GM18505 (cell line): ENCODE results near the gene CST6.
"Not testable (repeated sequence)": the region's sequence is repeated elsewhere in the genome, so short reads cannot be mapped to it uniquely, and the experiment has no call there.

Experiments used
- ATAC-seq: cut with Tn5 transposase; IDR thresholded peaks from one replicate; pipeline ENCODE4 v1.9.1; 2021; ENCODE audit not compliant: unreplicated experiment
- POLR2A ChIP-seq: IDR thresholded peaks from 4 replicates; pipeline ENCODE4 v1.6.1; 2011; ENCODE audit warnings: borderline replicate concordance; ENCODE audit not compliant: insufficient read depth, insufficient read length; ENCODE audit errors: extremely low read depth

Gene CST6

GRCh38 chr11:66006134-66006890 lies 5.5 kb upstream of the CST6 start:
- ATAC-seq, result no peak
- no peak for TF ChIP-seq POLR2A

DNA sequence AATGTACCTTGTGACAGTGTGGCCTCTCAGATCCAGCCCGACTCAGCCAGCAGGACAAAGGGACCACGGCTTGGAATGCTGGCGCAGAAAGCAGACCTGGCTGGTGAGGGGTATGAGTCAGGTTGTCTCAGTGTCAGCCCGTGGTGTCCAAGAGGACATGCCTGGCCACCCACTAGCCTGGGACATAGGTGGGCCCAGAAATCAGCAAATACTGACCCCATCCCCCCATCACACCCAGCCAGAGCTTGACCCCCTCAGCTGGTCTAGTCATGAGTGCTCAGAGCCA lies 5.0 kb upstream of the CST6 start:
- TF ChIP-seq POLR2A, result no peak
- ATAC-seq, result no peak

DNA sequence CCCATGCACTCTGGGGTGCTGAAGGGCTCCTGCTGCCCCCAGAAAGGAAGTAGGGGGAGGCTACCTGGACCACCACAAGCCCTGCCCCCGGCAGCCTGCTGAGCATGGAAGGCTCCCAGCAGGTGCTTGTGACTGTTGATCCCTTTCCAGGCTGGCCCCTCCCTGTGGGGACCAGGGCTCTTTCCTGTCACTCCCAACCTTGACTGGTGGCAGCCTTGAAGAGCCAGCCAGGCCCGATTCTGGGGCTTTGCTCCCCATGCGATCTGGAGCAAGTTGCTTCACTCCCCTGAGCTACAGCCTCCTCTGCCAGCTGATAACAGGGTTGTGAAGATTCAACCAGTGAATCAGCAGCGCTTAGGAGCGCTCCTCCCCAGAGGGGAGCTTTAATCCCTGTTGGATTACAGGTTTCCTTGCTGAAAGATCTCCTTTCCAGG lies 4.6 kb upstream of the CST6 start:
- no peak for ATAC-seq
- TF ChIP-seq POLR2A, result no peak

DNA sequence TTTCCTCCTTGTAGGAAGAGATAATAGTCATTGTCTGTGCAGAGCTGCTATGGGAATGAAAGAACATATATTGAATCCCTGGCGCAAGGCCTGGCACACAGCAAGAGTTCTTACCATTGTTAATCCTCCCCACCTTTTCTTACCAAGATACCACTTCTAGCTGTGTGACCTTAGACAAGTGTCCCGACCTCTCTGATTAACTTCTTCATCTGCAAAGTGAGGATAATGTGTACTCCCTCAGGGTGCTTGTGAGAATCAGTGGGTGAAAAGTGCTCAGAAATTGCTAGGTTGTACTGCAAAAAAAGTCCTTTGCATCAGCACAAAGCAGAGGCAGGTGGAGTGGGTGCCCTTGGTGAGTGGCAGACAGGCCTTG lies 3.7 kb upstream of the CST6 start:
- no peak for ATAC-seq

DNA sequence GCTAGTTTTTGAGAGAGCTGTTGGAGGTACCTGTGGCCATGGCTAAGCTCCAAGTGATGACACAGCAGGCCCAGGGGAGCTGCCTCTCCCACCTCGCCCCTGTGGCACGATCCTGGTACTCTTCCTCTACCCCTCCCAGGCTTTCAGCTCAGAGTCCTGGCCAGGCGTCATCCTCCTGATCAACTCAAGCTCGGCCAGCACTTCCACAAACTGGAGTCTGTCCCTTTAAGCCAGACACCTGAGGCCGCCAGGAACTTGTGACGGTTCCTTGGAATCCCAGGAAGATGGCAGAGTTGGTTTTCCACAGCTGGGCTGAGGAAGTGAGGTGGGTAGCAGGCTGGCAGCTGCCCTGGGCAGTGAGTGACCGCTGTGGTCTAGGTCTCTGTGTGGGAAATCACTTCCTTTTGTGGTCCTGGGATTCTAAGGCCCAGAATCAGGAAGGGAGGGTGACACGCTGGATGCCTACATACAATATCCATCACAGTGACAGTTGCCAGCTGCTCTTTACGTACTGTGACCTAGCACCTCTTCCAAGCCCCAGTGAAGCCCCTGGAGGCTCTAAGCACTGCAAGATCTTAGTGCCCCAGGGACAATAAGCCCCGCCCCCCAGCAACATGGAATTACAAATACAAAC lies 3.2 kb upstream of the CST6 start:
- no peak for TF ChIP-seq POLR2A
- no peak for ATAC-seq

More for the DNA sequence above, 3.7 kb upstream of the CST6 start:
- TF ChIP-seq POLR2A, result no peak

DNA sequence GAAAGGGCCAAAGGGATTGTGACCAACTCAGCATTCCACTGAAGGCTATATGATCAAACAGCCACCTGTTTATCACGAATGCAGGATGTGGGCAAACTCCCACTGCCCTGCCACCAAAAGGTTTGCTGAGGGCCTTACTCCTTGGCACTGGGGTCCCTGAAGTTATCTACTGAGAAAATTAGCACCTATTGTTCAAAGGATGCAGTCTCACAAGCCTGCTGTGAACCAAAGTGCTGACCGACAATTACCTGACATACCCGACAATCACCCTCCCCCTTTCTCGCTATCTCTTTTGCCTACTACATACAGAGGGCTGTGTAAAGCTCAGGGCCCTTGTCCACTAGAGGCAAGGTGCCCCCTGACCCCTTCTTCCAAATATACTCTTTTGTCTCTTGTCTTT lies 1.8 kb upstream of the CST6 start:
- ATAC-seq, result not testable (repeated sequence)

GRCh38 chr11:66011239-66011784 lies 496 bp upstream of the CST6 start:
- no peak for ATAC-seq

DNA sequence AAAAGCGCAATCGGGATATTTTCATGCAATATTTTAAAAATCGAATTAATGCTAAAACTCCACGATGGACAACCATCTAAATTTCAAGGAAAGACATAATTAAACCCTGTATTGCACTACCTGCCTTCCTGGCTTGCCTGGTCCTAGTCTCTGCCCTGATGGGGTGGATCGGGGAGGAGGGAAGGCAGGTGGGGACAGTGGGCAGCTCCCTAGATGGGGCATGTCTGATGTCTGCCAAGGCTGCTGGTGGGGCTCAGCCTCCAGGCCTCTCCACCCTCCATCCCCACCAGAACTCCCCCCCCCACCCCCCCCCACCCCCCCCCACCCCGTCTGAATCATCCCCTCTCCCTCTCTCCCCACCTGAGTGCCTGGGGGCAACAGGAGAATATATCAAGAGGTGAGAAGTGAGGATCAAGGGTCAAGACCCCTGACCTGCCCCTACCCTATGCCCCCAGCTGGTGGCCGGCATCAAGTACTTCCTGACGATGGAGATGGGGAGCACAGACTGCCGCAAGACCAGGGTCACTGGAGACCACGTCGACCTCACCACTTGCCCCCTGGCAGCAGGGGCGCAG lies 650 bp downstream of the CST6 start:
- TF ChIP-seq POLR2A, result no peak
- ATAC-seq, result no peak

More at GRCh38 chr11:66011239-66011784, 496 bp upstream of the CST6 start:
- TF ChIP-seq POLR2A, result no peak

- ATAC-seq, result no peak
- no peak for TF ChIP-seq POLR2A
These were observed 1.3 kb downstream of the CST6 start for GRCh38 chr11:66012946-66013761.

GRCh38 chr11:66013762-66014100 lies 1.9 kb downstream of the CST6 start:
- no peak for ATAC-seq
- TF ChIP-seq POLR2A, result no peak

- no peak for ATAC-seq
- no peak for TF ChIP-seq POLR2A
These were observed 3.1 kb downstream of the CST6 start for GRCh38 chr11:66014804-66015453.

GRCh38 chr11:66015454-66015881 lies 3.7 kb downstream of the CST6 start:
- no peak for ATAC-seq
- no peak for TF ChIP-seq POLR2A
